Activated CD4-positive, CD25-positive, alpha-beta regulatory T cell treated with anti-CD3 and anti-CD28 coated beads, Interleukin-2, amount 50 U/mL, for 24 hours (primary cell): ENCODE measurements around the gene SRP9.

Source experiments
- ATAC-seq, 2 donors: fragments of 150-1000 bp; cut with Tn5 transposase; one replicate each; pipeline ENCODE4 v1.10.0; 2021; ENCODE audit warnings: mild to moderate bottlenecking in 1 of 2, moderate library complexity in 1 of 2

Gene SRP9, protein sequence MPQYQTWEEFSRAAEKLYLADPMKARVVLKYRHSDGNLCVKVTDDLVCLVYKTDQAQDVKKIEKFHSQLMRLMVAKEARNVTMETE

DNA sequence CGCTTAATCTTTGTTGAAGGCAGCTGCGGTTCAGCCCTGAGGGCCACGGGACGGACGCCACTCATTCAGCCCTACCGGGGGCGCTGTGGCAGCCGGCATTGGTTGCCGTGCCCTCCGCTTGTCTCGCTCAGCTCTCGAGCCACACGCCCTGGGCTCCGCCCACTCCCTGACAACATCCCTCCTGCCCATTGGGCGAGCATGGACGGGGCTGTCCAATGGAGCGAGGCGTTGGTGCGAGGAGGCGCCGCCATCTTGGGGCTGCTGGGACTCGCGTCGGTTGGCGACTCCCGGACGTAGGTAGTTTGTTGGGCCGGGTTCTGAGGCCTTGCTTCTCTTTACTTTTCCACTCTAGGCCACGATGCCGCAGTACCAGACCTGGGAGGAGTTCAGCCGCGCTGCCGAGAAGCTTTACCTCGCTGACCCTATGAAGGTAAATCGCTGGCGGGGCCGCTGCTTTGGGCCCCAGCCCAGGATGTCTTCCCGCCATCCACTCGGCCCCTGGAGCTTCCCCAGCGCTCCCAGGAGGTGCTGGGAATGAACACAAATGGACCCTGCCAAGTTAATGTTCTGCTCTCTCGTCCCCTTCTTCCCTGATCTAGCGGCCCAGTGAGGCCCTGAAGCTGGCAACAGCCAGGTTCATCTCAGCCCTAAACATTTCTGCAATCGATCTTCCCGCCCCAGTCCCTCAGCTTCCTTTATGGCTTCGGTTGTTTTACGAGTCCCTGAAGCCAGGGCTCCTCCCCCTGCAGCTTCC lies at the start of gene SRP9:
SRP9 (plus strand) TSS at position 244 of the 754 bp plus-strand sequence; CDS start at position 359, 115 bp downstream.
- peak; percentile 99 for ATAC-seq

DNA sequence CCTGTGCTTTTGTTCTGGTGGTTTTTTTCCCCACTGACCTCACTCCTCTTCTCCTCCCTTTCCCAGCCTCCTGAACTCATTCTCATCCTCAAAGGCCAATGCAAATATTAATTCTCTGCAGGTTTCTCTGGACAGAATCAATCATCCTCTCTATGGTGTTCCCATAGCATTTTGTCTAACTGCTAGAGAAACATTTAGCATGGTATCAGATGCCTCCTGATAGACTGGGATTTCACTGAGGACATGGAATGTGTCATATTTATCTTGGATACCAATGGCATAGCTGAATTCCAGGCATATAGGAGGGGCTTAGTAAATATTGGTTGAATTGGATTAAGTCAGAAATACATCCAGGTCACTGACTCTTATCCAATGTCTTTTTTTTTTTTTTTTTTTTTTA lies 46.1 kb upstream of the SRP9 start:
- no peak for ATAC-seq

DNA sequence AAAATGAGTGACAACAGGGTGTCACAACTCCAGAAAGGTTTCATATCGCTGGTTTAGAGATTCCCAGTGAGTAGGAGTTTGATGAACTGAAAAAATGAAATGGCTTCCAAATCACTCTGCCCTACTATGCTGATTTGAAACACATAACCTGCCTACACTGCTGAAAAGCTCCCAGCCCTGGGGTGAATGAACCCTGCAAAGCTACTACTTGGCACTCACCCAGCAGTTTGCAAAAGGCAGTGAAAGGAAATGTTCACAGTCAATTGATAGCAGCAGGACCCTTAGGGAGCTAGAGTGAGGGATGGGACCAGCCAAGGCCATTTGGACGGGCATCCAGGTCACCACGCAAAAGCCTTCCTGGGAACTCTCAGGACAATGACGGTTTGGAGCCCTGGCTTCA lies 44.4 kb upstream of the SRP9 start:
- no peak for ATAC-seq

DNA sequence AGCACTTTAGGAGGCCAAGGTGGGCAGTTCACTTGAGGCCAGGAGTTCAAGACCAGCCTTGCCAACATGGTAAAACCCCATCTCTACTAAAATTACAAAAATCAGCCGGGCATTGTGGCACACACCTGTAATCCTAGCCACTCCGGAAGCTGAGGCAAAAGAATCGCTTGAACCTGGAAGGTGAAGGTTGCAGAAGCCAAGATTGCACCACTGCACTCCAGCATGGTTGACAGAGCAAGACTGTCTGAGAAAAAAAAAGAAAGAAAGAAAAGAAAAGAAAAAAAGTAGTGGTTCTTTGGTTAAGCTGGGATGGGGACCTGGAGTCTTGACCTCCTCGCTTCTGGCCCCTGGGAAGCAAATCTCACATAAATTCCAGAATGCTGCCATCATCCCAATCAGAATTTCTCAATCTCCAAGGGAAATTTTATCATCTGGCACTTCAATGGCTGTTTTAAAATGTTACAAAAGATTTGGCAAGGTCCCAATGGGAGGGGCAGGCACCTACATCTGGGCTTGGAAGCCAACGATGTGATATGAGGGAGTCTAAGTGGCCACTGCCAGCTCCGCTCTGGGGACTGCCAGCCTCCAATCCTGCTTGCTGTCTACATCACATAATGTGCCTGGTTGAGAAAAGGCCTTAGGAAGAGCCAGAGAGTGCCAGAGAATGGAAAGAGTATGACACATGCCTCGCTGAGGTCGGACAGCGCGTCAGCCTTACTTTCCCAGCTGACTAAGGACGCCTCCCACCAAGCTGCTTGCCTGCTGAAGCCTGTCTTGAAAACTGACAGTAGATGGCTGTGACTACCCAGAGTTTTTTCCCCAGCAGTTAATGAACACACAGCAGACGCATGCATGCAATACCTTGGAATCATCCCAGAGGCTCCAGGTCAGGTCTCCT lies 42.1 kb upstream of the SRP9 start:
- ATAC-seq = no peak

DNA sequence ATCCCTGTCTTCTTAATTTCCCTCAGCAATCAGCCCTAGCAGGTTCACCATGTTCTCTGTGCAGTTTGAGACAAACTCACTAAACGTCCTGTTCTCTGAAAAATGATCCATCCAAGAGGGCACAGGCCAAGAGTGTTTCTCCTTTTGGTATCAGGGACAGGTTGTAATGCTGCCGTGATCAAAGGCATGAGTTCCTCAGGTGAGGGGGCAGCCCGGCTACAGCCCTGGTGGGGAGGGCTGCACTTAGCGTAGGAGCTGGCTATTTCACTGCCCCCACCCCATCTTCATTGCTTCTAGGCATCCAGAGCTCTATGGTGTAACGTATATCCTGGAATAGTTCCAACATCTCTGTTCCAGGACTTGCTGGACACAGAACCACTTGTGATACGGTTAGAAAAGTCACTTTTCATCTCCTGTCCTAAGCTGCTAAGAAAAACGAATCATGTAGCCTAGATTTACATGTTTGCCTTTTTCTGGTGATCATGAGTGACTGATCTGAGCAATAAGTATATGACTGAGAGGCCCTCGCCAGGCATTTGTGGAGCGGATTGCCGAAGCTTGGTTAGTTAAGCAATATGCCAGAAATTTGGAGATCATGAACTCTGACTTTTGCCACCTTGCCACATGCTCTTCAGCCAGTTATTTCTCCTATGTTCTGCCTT lies 41.1 kb upstream of the SRP9 start:
- no peak for ATAC-seq

DNA sequence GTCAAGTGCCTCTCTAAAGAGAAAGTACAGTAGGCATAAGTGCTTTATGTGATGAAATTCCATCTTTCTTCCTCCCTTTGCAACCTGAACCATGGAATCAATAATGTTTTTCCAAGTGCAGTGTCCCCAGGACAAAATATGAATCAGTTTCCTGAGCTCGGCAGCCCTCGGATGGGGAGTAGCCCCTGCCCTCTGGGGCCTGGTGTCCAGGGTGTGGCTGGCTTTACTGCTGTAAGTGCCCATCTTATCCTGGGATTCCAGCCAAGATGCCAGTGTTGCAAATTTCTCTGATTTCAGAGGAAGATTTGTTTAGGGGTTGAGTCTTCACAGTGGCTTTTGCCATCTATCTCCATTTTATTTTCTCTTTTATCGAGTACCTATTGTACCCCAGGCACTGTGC lies 40.5 kb upstream of the SRP9 start:
- ATAC-seq = no peak

DNA sequence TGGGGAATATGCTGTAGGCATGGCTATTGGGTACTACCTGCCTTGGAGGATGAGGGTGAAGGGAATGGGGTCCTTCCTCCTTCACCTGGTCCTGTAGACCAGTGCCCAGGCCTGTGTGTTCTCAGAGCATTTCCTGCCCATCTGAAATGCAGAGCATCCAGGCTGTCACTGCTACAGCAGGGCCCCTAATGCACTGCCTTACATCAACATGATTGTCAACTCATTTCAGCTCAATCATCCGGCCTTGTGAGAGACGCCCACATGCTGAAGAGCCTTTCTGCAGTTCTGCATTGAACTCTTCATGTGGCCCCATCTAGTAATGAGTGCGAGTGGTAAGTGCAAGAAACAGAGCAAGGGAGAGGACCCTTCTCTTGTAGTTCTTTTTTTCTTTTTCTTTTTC lies 39.8 kb upstream of the SRP9 start:
- no peak for ATAC-seq

DNA sequence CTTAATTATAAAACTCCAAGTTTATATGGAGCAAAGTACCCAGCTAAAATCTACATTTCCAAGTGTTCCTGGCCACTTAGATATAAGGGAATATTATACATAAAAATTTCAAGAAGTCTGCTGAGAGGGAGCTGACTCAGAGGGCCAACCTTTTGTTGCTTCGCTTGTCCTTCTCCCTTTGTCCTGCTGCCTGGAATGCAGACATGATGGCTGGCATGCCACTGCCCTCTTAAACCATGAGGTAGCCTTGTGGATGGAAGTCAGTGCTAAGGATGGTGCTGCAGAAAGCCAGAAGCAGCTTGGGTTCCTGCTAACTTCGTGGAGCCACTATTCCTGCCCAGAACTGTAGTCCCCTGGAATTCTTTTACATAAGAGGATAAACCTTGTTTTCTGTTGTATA lies 38.9 kb upstream of the SRP9 start:
- no peak for ATAC-seq

DNA sequence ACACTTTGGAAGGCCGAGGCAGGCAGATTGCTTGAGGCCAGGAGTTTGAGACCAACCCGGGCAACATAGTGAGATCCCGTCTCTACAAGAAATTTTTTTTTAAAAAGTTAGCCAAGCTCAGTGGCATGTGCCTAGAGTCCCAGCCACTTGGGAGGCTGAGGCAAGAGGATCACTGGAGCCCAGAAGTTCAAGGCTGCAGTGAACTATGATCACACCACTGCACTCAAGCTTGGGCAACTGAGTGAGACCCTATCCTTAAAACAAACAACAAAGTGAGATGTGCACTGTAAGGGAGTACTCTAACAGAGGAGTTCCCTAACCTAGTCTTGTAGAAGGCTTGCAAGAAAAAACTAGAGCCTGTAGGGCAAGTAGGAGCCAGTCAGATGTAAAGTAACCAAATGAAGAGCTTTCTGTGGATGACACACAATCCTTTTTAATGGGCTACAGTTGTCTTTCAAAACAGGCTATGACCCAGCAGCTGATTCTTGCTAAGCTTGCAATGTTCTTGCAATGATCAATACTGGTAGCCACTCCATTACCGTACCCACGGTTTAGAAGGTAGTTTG lies 38.0 kb upstream of the SRP9 start:
- ATAC-seq = no peak

DNA sequence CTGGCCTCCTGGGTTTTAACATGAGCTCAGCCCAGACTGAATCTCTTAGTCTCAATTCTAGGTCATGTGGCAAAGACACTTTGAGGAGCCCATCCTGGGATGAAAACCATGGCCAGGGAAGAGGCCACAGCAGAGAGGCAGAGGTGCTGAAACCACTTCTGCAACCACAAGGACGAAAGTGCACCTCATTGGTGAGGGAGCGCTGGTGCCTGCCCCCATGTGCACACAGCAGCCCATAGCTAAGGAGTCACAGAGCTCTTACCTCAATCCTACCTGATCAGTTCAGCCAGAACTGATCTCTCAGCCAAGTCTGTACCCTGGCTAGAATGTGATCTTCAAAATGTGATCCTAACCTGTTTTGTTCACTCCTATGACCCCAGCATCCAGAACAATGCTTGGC lies 32.9 kb upstream of the SRP9 start:
- ATAC-seq = no peak

DNA sequence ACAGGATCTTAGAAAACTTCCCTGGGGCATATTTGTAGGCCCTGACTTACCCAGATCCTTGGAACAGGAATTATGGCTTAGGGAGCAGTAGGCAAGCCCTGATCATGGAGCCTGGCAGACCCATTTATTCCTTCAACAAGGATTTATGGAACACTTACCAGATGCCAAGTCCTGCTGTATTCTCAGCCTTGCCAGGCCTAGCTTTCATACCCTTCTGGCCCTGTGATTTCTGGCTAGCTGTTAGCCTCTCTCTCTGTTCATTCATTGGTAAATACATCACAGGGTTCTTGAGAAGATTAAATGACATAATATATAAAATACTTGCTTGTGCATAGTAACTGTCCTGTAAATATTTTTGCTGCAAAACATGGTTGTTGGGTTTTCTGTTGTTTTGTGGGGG lies 32.4 kb upstream of the SRP9 start:
- no peak for ATAC-seq

DNA sequence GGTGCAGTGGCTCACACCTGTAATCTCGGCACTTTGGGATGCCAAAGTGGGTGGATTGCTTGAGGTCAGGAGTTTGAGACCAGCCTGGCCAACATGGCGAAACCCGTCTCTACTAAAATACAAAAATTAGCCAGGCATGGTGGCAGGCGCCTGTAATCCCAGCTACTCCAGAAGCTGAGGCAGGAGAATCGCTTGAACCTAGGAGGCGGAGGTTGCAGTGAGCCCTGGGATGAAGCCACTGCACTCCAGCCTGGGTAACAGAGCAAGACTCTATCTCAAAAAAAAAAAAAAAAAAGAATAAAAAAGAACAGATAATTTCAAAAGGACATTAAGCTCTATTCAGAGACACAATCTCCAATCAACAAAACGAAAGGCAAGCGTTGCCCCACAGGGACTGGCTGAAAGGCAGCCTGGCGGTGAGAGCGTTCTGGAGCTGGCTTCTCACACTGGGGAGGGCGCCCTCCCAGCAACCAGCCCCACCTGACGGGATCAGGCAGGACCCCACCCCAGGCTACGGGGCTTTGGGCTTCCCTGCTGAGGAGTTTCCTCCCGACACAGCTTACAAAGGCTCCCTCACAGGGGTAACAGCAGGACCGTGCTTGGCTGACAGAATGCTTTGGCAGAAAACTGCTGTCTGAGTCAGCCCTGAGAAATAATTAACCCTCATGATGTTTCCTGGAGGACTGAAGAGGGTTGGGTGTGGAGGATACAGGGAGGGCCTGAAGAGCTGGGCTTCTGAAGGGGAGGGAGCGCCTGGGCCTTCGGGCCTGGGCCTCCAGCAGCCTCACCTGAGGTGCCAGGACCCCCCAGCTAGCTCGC lies 31.1 kb upstream of the SRP9 start:
- ATAC-seq = no peak

DNA sequence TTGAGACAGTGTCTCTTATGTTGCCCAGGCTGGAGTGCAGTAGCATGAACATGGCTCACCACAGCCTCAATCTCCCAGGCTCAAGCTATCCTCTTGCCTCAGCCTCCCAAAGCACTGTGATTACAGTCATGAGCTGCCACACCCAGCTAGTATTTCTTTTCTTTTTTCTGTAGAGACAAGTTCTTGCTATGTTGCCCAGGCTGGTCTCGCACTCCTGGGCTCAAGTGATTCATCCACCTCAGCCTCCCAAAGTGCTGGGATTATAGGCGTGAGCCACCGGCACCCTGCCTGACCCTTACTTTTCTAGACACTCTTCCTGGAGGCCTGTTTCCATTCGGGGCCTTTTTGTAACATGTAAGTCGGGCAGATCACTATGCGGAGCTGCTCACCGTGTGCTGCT lies 30.1 kb upstream of the SRP9 start:
- no peak for ATAC-seq

DNA sequence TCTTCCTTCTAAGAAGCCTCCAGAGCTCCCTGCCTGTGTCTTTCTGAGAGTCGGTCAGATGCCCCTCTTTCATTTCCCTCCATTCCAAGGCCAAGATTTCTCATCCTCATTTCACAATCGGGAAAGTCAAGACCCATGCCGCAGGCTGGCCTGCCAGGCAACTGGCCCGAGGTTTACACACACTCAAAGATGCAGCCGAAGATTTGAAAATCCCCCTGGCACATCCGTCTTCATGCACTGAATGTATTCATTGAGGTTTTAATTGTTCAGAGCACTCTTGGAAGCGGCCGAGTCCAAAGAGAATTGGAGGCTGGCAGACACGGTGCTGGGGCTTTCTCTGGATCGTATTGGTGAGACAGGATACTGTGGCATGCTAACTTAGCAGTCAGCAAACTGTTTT lies 29.1 kb upstream of the SRP9 start:
- ATAC-seq = no peak

DNA sequence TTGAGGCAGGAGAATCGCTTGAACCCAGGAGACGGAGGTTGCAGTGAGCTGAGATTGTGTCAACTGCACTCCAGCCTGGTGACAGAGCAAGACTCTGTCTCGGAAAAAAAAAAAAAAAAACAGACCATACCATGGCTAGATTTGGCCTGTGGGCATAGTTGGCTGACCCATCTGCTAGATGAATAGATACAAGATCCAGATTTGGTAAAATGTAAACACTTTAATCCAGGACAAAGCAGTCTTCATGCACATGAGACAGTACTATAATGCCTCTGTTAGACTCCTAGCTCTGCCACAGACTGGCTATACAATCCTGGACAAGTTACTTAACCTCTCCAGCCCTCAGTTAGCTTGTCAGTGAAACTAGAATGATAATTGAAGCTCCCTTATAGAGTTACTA lies 27.9 kb upstream of the SRP9 start:
- ATAC-seq = no peak

DNA sequence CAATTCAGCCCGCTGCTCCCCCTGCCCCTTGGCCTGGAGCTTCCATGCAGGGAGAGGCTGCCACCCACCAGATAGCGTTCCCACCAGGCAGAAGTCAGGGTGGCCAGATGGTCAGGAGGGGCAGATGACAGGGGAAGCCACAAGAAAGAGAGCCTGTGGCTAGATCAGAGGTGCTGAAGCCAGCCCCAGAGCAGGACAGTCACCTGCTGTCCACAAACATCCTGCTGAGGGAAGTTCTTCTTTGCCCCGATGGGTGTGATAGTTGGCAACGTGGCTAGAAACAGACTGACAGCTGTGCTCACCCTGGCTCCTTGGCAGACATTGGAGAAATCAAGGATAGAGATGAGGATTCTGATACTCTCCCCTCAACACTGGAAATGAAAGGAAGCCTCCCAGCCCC lies 27.2 kb upstream of the SRP9 start:
- no peak for ATAC-seq

DNA sequence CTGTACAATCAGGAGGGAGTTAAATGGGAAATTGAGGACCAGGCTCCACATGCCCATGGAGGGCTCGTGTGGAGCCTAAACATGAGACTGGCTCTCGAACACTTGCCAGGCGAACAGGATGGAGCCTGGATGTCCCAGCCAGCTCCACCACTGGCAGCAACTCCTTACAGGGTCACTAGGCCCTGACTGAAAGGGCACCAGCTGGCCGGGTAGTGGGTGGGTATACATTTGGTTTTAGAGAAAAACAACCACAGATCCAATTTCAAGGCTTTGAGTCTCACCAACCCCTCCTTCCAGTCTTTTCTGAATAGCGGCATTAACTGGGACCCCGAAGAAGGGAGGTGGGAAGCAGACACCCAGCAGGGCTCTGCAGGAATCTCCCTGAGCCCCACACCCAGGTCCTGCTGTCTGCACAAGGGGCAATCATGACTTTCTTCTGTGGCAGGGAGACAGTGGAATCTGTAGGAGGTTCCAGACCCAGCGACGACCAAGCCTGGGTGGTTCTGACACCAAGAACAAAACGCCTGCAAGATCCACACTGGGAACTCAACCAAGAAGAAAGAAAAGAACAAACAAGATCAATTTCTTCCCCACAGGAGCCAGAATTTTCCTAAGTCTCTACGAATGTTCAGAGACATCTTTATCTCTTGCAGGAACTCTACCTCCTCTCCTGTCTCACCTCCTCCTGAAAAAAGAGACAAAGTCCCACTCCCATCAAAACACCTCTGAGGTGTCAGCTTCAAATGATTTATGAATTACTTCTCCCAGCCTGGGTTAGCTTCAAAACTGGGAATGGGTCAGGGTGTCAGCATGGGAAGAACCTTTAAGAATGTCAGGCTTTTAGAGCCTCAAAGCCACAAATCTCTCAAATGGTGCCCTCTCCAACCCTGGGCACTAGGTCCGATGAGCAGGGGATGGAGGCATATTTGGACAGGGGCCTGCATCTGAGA lies 26.5 kb upstream of the SRP9 start:
- no peak for ATAC-seq

DNA sequence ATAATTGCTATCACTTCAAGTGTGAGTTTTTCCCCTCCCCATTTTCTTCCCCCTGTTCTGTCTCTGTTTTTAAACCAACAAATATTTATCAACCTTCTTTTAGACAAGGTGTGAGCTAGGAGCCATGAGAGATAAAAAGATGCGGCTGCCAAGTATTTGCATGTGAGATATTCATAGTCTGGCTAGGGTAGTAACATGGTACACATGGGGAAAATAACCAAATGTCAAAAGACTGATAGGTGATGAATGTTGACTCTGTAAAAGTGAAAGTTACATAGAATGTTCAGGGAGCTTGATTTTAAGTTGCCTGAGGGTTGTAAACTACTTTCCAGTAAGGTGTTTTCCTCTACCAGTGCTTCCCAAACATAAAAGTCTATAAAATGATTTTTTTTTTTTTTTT lies 25.4 kb upstream of the SRP9 start:
- no peak for ATAC-seq

DNA sequence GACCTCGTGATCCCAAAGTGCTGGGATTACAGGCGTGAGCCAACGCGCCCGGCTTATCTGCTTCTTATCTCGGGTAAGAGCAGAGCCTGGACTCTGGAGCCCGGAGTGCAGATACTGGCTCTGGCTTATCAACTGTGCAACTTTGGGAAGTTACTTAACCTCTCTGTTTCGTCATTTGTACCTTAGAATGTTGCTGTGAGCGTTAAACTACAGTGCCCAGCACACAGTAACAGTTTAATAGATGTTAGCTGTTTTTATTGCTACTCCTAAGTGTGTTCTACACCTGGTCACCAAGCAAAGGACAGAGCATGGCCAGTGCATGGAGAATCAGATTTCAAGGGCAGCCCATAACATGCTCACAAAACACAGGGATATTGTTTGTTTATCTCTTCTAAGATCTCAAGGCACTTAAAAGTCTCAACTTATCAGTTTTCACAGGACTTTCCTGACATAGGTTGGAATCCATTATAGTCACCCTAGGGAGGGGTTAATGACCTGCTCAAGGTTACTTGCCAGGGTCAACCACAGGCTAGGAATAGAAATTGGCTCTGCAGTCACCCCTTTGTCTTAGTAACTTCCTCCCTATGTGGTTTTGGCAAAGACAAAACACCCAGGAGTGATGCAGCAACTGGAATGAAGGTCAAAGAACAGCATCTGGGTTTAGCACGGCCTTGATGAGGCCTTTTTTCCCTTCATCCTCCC lies 22.5 kb upstream of the SRP9 start:
- ATAC-seq = no peak

DNA sequence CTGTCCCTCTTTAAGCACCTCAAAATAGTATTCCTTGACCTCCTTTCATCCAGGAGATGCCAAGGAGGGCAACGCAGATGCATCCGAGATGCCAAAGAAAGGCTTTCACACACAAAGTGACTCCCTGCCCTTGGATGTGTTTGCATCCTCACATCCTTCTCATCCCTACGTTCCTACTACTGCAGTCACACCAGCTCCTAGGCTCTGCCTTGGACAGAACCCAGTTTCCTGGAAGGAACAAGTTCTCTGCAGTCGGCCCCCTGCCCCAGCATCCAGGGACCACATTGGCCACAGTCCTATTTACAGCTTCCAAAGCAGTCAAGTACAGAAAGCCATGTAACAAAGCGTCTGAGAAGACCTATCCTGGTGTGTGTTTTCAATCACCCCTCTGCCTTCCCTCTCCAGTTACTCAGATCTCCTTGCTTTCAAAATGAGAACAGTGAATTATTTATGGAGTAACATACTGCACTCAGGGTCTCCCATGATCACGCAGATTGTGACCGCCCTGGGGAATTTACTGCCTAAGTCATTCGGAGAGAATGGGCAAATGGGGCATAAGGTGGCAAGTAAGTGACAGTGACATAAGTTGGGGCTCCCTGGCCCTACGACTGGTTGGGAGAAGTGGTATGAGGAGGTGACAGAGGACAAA lies 21.8 kb upstream of the SRP9 start:
- no peak for ATAC-seq
